PFSK-1 (cell line): Measurements from ENCODE around the gene AGPAT3.

Experiments used
- POLR2AphosphoS5 ChIP-seq: IDR thresholded peaks from 2 replicates; pipeline ENCODE4 v1.6.1; 2012; ENCODE audit warnings: low read depth, mild to moderate bottlenecking, control low read depth, low read length, moderate library complexity
- REST ChIP-seq, 2 experiments: IDR thresholded peaks; 2 replicates each; pipeline versions ENCODE4 v1.6.1 to v1.8.0; 2011 to 2012; ENCODE audit warnings: low read depth in 2 of 2, low read length in 2 of 2, control low read depth in 1 of 2, inconsistent platforms in 1 of 2, mild to moderate bottlenecking in 1 of 2, moderate library complexity in 1 of 2; ENCODE audit not compliant: insufficient read depth in 1 of 2

- no peak for TF ChIP-seq POLR2AphosphoS5
- no peak for TF ChIP-seq REST (IDR thresholded peaks at IDR 0.05; ENCODE audit: insufficient read depth in 1 of 2, low read depth in 2 of 2, low read length in 2 of 2)
Measured at GRCh38 chr21:43942201-43942600, 77.2 kb downstream of the AGPAT3 start.
